Panc1 (cell line): ENCODE measurements around the gene SHLD3. TPM values are rescaled to one million over a fixed set of nuclear protein-coding genes. Genes with fewer than 3 reads are reported as not detected.

Source experiments
- ATAC-seq: fragments of 200-7000 bp; cut with Tn5 transposase; 2 replicates; pipeline ENCODE4 v1.9.1; 2020; ENCODE audit warnings: mild to moderate bottlenecking, moderate library complexity
- BruUV-seq: library from RNA; stranded (reverse); fragments of 400-500 nt; replicated peaks from 2 replicates; lab custom pipeline; 2021; lab: Mats Ljungman, UMichigan
- CTCF ChIA-PET: fragments of 300-600 bp; sonication (Branson Sonifier 250); formaldehyde crosslinking; loops from one replicate; lab custom pipeline; 2022; ENCODE audit warnings: antibody characterized with exemption; lab: Charles Lee
- POLR2A ChIA-PET: fragments of 300-600 bp; sonication (Branson Sonifier 250); formaldehyde crosslinking; loops from one replicate; lab custom pipeline; 2022; ENCODE audit warnings: antibody characterized with exemption; lab: Charles Lee
- DNase-seq: peaks from one replicate; pipeline ENCODE4 v3.0.0-alpha.2; 2010; ENCODE audit warnings: low read depth, low spot score
- H3K27ac ChIP-seq: 2 replicates; pipeline ENCODE4 v1.5.1; 2011; ENCODE audit warnings: mild to moderate bottlenecking, low read length, inconsistent platforms
- H3K27me3 ChIP-seq: fragments of 200-500 bp; sonication (Bioruptor generic); 2 replicates; pipeline ENCODE4 v1.6.0; 2014; ENCODE audit warnings: low read length, inconsistent platforms; ENCODE audit not compliant: control insufficient read depth, insufficient read depth
- H3K36me3 ChIP-seq: fragments of 200-500 bp; sonication (Bioruptor generic); 2 replicates; pipeline ENCODE4 v1.5.1; 2014; ENCODE audit warnings: inconsistent platforms, mild to moderate bottlenecking, low read length, moderate library complexity; ENCODE audit not compliant: control insufficient read depth, insufficient read depth
- H3K4me1 ChIP-seq: 2 replicates; pipeline ENCODE4 v1.5.1; 2011; ENCODE audit warnings: inconsistent platforms, mild to moderate bottlenecking, low read length, moderate library complexity; ENCODE audit not compliant: control insufficient read depth, insufficient read depth
- H3K4me3 ChIP-seq, 2 experiments: 2 replicates each; pipeline ENCODE4 v1.5.1; 2011 to 2012; ENCODE audit warnings: low read depth in 2 of 2, low read length in 2 of 2, mild to moderate bottlenecking in 2 of 2, inconsistent platforms in 1 of 2, moderate library complexity in 1 of 2
- H3K9me3 ChIP-seq: fragments of 200-500 bp; sonication (Bioruptor generic); 2 replicates; pipeline ENCODE4 v1.5.1; 2014; ENCODE audit warnings: low read depth, mild to moderate bottlenecking, inconsistent platforms, low read length, moderate library complexity; ENCODE audit not compliant: control insufficient read depth, insufficient read depth
- POLR2AphosphoS5 ChIP-seq: IDR thresholded peaks from 2 replicates; pipeline ENCODE4 v1.6.1; 2012; ENCODE audit warnings: mild to moderate bottlenecking, low read depth, low read length, moderate library complexity
- REST ChIP-seq, 2 experiments: IDR thresholded peaks; 2 replicates each; pipeline ENCODE4 v1.6.1; 2011 to 2012; ENCODE audit warnings: low read depth in 2 of 2, control low read depth in 1 of 2, low read length in 1 of 2, mild to moderate bottlenecking in 1 of 2, moderate library complexity in 1 of 2; ENCODE audit not compliant: insufficient read depth in 1 of 2
- SIN3A ChIP-seq: IDR thresholded peaks from 2 replicates; pipeline ENCODE4 v1.6.1; 2012; ENCODE audit warnings: low read depth, mild to moderate bottlenecking, low read length, moderate library complexity, borderline replicate concordance; ENCODE audit not compliant: insufficient read depth
- TCF7L2 ChIP-seq: IDR thresholded peaks from 2 replicates; pipeline ENCODE4 v1.6.1; 2011; ENCODE audit warnings: mild to moderate bottlenecking, low read depth, low read length, inconsistent platforms
- in situ Hi-C: cut with HindIII; loops from 2 replicates; pipeline ENCODE4 v1.10.0; 2016; ENCODE audit warnings: low sequenced_read_pairs, low pct_unique_long_range_greater_than_20kb
- intact Hi-C: fragments of 100-400 bp; cut with micrococcal nuclease; formaldehyde crosslinking; loops from one replicate; pipeline ENCODE4 v1.10.0; 2022; ENCODE audit not compliant: unreplicated experiment
- total RNA-seq: library from RNA; stranded (reverse); gene quantifications from one replicate; pipeline ENCODE4 v1.2.1, GENCODE V29; 2021; ENCODE audit not compliant: unreplicated experiment
- TF ChIP-seq, protein P1 (sequence below): fragments of 450-650 bp; IDR thresholded peaks from 2 replicates; pipeline ENCODE4 v1.5.1; 2017; ENCODE audit warnings: mild to moderate bottlenecking

The SHLD3 gene
- total RNA-seq, 1 experiment from 2014 or later, result 3.3 TPM

DNA sequence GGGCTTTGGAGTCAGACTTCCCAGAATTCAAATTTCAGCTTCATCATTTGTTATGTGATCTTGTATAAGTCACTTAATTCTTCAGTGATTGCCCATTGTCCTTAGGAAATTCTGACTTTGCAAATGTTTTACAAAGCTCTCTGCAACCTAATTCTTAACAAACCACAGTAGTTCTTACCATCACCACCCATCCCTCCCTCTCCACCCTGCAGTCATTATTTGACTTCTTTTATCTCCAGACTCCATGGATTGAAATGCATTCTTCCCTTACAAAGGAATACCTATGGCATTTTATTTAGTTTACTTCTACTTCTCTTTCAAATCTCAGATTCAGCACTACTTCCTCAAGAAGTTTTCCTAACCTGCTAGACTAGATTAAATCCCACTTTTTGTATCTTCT is 23.1 kb downstream of the SHLD3 start:
- no peaks in the 10 kb centered on the region for H3K4me1 ChIP-seq
- H3K27me3 ChIP-seq, result no peaks in the 10 kb centered on the region
- POLR2A ChIA-PET, result no interaction called here
- no peaks in the 10 kb centered on the region for H3K36me3 ChIP-seq
- BruUV-seq, result no TSS peak
- no peak for DNase-seq
- ATAC-seq, result no peak
- in situ Hi-C loops (no loop called here), intact Hi-C loops (no loop called here)
- no peaks in the 10 kb centered on the region for H3K9me3 ChIP-seq
- CTCF ChIA-PET, result interaction anchor here (0.6 kb wide), 1 partner anchor 548 kb away, joined by 3 read pairs; no protein-coding TSS in a partner anchor
- TF ChIP-seq REST (IDR thresholded peaks at IDR 0.05; ENCODE audit: insufficient read depth in 1 of 2, low read depth in 2 of 2, low read length in 1 of 2), result no peak
- TF ChIP-seq, protein P1, sequence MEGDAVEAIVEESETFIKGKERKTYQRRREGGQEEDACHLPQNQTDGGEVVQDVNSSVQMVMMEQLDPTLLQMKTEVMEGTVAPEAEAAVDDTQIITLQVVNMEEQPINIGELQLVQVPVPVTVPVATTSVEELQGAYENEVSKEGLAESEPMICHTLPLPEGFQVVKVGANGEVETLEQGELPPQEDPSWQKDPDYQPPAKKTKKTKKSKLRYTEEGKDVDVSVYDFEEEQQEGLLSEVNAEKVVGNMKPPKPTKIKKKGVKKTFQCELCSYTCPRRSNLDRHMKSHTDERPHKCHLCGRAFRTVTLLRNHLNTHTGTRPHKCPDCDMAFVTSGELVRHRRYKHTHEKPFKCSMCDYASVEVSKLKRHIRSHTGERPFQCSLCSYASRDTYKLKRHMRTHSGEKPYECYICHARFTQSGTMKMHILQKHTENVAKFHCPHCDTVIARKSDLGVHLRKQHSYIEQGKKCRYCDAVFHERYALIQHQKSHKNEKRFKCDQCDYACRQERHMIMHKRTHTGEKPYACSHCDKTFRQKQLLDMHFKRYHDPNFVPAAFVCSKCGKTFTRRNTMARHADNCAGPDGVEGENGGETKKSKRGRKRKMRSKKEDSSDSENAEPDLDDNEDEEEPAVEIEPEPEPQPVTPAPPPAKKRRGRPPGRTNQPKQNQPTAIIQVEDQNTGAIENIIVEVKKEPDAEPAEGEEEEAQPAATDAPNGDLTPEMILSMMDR, result no peak
- TF ChIP-seq POLR2AphosphoS5, result no peak
- no peak for TF ChIP-seq TCF7L2
- no peak for TF ChIP-seq SIN3A
- H3K4me3 ChIP-seq, result no peak overlapping the region
- H3K27ac ChIP-seq, result no peak overlapping the region

DNA sequence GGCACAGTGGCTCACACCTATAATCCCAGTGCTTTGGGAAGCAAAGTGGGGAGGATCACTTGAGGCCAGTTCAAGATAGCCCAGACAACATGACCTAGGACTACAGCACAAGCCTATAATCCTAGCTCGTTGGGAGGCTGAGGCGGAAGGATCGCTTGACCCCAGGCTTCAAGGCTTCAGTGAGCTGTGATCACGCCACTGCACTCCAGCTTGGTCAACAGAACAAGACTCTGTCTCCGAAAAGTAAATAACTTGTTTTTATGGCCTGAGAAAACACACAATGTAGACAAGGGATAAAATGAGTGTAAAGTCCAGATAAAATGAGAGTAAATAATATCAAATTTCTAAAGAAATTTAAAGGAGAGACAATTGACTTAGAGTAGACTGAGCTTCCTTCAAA is 26.3 kb downstream of the SHLD3 start:
- Histone ChIP-seq H3K36me3 (no peaks in the 10 kb centered on the region), H3K4me1 (no peaks in the 10 kb centered on the region), H3K27ac (no peak overlapping the region), H3K27me3 (no peaks in the 10 kb centered on the region), H3K4me3 (no peak overlapping the region), H3K9me3 (no peaks in the 10 kb centered on the region)
- in situ Hi-C loops, result no loop called here
- ChIA-PET POLR2A (interaction anchor here (0.6 kb wide), 1 partner anchor 24 kb away, joined by 3 read pairs; no protein-coding TSS in a partner anchor), CTCF (no interaction called here)
- DNase-seq (no peak), ATAC-seq (no peak)
- BruUV-seq, result no TSS peak
- intact Hi-C loops, result no loop called here
- TF ChIP-seq TCF7L2, result no peak
- TF ChIP-seq, protein P1, result no peak
- no peak for TF ChIP-seq REST (IDR thresholded peaks at IDR 0.05; ENCODE audit: insufficient read depth in 1 of 2, low read depth in 2 of 2, low read length in 1 of 2)
- TF ChIP-seq SIN3A, result no peak
- no peak for TF ChIP-seq POLR2AphosphoS5
